ENCODE results near the gene LRP1.

GRCh38 chr12:57199191-57199590 lies 70.9 kb downstream of the LRP1 start:
- TF ChIP-seq, protein P1, sequence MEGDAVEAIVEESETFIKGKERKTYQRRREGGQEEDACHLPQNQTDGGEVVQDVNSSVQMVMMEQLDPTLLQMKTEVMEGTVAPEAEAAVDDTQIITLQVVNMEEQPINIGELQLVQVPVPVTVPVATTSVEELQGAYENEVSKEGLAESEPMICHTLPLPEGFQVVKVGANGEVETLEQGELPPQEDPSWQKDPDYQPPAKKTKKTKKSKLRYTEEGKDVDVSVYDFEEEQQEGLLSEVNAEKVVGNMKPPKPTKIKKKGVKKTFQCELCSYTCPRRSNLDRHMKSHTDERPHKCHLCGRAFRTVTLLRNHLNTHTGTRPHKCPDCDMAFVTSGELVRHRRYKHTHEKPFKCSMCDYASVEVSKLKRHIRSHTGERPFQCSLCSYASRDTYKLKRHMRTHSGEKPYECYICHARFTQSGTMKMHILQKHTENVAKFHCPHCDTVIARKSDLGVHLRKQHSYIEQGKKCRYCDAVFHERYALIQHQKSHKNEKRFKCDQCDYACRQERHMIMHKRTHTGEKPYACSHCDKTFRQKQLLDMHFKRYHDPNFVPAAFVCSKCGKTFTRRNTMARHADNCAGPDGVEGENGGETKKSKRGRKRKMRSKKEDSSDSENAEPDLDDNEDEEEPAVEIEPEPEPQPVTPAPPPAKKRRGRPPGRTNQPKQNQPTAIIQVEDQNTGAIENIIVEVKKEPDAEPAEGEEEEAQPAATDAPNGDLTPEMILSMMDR (conservative IDR thresholded peaks at IDR 0.05) = no peak
- TF ChIP-seq ZFX (IDR thresholded peaks at IDR 0.05) = no peak
